K562 (cell line): Measurements from ENCODE around the gene PDCD5. TPM values are rescaled to one million over a fixed set of nuclear protein-coding genes. Genes with fewer than 3 reads are reported as not detected.

ENCODE experiments used
- ATAC-seq: fragments of 200-7000 bp; cut with Tn5 transposase; 3 replicates; pipeline ENCODE4 v1.9.1; 2020; ENCODE audit warnings: moderate library complexity
- BruUV-seq: library from RNA; stranded (reverse); fragments of 400-500 nt; replicated peaks from 2 replicates; lab custom pipeline; 2021; lab: Mats Ljungman, UMichigan
- CTCF ChIA-PET: fragments of 300-600 bp; formaldehyde crosslinking; extraction: SDS; loops from one replicate; lab custom pipeline; 2021; ENCODE audit warnings: low intra/inter-chr PET ratio; lab: Yijun Ruan, JAX
- POLR2A ChIA-PET: fragments of 300-600, 350-650 bp; sonication (Branson Sonifier 250); formaldehyde crosslinking; extraction: SDS; loops from one replicate; lab custom pipeline; 2021; ENCODE audit warnings: antibody characterized with exemption, inconsistent platforms; lab: Yijun Ruan, JAX
- DNase-seq, 4 experiments: peaks; one replicate each; pipeline versions ENCODE4 v3.0.0 to v3.0.0-alpha.2; 2011 to 2018; ENCODE audit warnings: low spot score in 3 of 4, mixed read lengths in 3 of 4; ENCODE audit errors: extremely low read depth in 1 of 4
- FAIRE-seq: peaks from 2 replicates; lab custom pipeline; 2011; peaks lifted over from hg19 to GRCh38; lab: Jason Lieb, UNC
- H2AFZ ChIP-seq: 2 replicates; pipeline ENCODE4 v1.6.0; 2011; ENCODE audit warnings: low read depth, low read length, control low read depth, inconsistent platforms
- H3K27ac ChIP-seq: fragments of 200-600 bp; 3 replicates; pipeline ENCODE4 v1.8.0; 2011; ENCODE audit warnings: low read depth, mild to moderate bottlenecking, control low read depth, inconsistent platforms, low read length, moderate library complexity, mixed read lengths; ENCODE audit errors: extremely low read depth
- H3K27me3 ChIP-seq, 2 experiments: fragments of 300-600 bp in 1 of 2; 2 replicates in 1 of 2; 3 replicates in 1 of 2; pipeline versions ENCODE4 v1.6.0 to v1.8.0; 2011; ENCODE audit warnings: inconsistent platforms in 2 of 2, low read length in 2 of 2, mild to moderate bottlenecking in 1 of 2, mixed read lengths in 1 of 2, moderate library complexity in 1 of 2; ENCODE audit not compliant: control insufficient read depth in 2 of 2, insufficient read depth in 2 of 2
- H3K36me3 ChIP-seq: fragments of 300-600 bp; 3 replicates; pipeline ENCODE4 v1.8.0; 2011; ENCODE audit warnings: mild to moderate bottlenecking, low read length, inconsistent platforms; ENCODE audit not compliant: control insufficient read depth, insufficient read depth
- H3K4me1 ChIP-seq, 2 experiments: fragments of 200-600 bp in 1 of 2; replicated peaks in 1 of 2; 2 replicates in 1 of 2; 3 replicates in 1 of 2; pipeline versions ENCODE4 v1.5.1 to v1.8.0; 2011; ENCODE audit warnings: inconsistent platforms in 2 of 2, low read length in 2 of 2, mild to moderate bottlenecking in 1 of 2, mixed read lengths in 1 of 2, moderate library complexity in 1 of 2; ENCODE audit not compliant: control insufficient read depth in 2 of 2, insufficient read depth in 2 of 2
- H3K4me2 ChIP-seq: 2 replicates; pipeline ENCODE4 v1.6.1; 2011; ENCODE audit warnings: low read length, control low read depth, inconsistent platforms, mixed read lengths; ENCODE audit not compliant: insufficient read depth
- H3K4me3 ChIP-seq: fragments of 200-600 bp; sonication (generic), shearing (Covaris generic); 2 replicates; pipeline ENCODE4 v1.5.1; 2016; ENCODE audit warnings: control low read depth, inconsistent platforms
- H3K79me2 ChIP-seq: fragments of 200-600 bp; 3 replicates; pipeline ENCODE4 v1.8.0; 2011; ENCODE audit warnings: low read length, inconsistent platforms; ENCODE audit not compliant: control insufficient read depth, insufficient read depth
- H3K9ac ChIP-seq, 2 experiments: 2 replicates each; pipeline versions ENCODE4 v1.6.0 to v1.6.1; 2011; ENCODE audit warnings: low read depth in 2 of 2, low read length in 2 of 2, control low read depth in 1 of 2, inconsistent platforms in 1 of 2, mild to moderate bottlenecking in 1 of 2, mixed read lengths in 1 of 2; ENCODE audit not compliant: insufficient read depth in 1 of 2
- H3K9me1 ChIP-seq: one replicate; pipeline ENCODE4 v1.6.0; 2011; ENCODE audit warnings: inconsistent platforms, mild to moderate bottlenecking, low read length, moderate library complexity; ENCODE audit not compliant: control insufficient read depth, insufficient read depth
- H3K9me3 ChIP-seq: replicated peaks from 2 replicates; pipeline ENCODE4 v1.5.1; 2011; ENCODE audit warnings: low read depth, low read length, inconsistent platforms; ENCODE audit not compliant: control insufficient read depth, insufficient read depth
- H4K20me1 ChIP-seq: replicated peaks from 2 replicates; pipeline ENCODE4 v1.6.1; 2011; ENCODE audit warnings: low read length, inconsistent platforms, mixed read lengths; ENCODE audit not compliant: control insufficient read depth, insufficient read depth
- BCL6 ChIP-seq: fragments of 250-450 bp; sonication (Bioruptor Pico); IDR thresholded peaks from 2 replicates; pipeline ENCODE4 v1.4.0; 2020
- BCOR ChIP-seq: fragments of 450-650 bp; IDR thresholded peaks from 2 replicates; pipeline ENCODE4 v1.6.1; 2016
- EGR1 ChIP-seq: fragments of 450-650 bp; conservative IDR thresholded peaks from 2 replicates; pipeline ENCODE4 v1.6.1; 2017; ENCODE audit warnings: mild to moderate bottlenecking
- FOXP1 ChIP-seq: sonication (generic); formaldehyde crosslinking; IDR thresholded peaks from 2 replicates; pipeline ENCODE4 v1.8.0; 2022; ENCODE audit warnings: mild to moderate bottlenecking, missing genetic modification reagents
- HNRNPK ChIP-seq: fragments of 200-400 bp; formaldehyde crosslinking; IDR thresholded peaks from one replicate; pipeline ENCODE4 v1.6.1; 2018; ENCODE audit warnings: mild to moderate bottlenecking, low read depth, low read length; ENCODE audit not compliant: poor library complexity, severe bottlenecking
- KDM2B ChIP-seq: fragments of 250-450 bp; sonication (Bioruptor Pico); IDR thresholded peaks from 2 replicates; pipeline ENCODE4 v1.8.0; 2021; ENCODE audit warnings: mild to moderate bottlenecking, moderate library complexity
- KLF16 ChIP-seq: IDR thresholded peaks from 2 replicates; pipeline ENCODE4 v1.6.1; 2016; ENCODE audit warnings: antibody characterized with exemption
- NFATC3 ChIP-seq: fragments of 450-650 bp; IDR thresholded peaks from 2 replicates; pipeline ENCODE4 v1.6.1; 2017; ENCODE audit warnings: mild to moderate bottlenecking
- POLR2H ChIP-seq: IDR thresholded peaks from 2 replicates; pipeline ENCODE4 v1.6.1; 2016; ENCODE audit warnings: missing genetic modification characterization, low read depth, mild to moderate bottlenecking, control low read depth, missing compliant biosample characterization, moderate library complexity
- RB1 ChIP-seq: fragments of 450-650 bp; IDR thresholded peaks from 2 replicates; pipeline ENCODE4 v1.6.1; 2017; ENCODE audit warnings: low read depth, mild to moderate bottlenecking
- SRSF7 ChIP-seq: fragments of 200-400 bp; formaldehyde crosslinking; optimal IDR thresholded peaks from 2 replicates; pipeline ENCODE3; 2017; ENCODE audit warnings: mild to moderate bottlenecking, low read depth, low read length
- U2AF1 ChIP-seq: fragments of 200-400 bp; formaldehyde crosslinking; optimal IDR thresholded peaks from 2 replicates; pipeline ENCODE3; 2017; ENCODE audit warnings: mild to moderate bottlenecking, low read depth, low read length, moderate library complexity
- ZBTB8A ChIP-seq: fragments of 450-650 bp; IDR thresholded peaks from 2 replicates; pipeline ENCODE4 v1.6.1; 2018; ENCODE audit warnings: mild to moderate bottlenecking, moderate library complexity; ENCODE audit not compliant: partially characterized antibody
- ZFPM2 ChIP-seq: fragments of 250-450 bp; sonication (Bioruptor Pico); IDR thresholded peaks from 2 replicates; pipeline ENCODE4 v1.5.1; 2022; ENCODE audit warnings: mild to moderate bottlenecking
- ZNF274 ChIP-seq: IDR thresholded peaks from 2 replicates; pipeline ENCODE4 v1.6.1; 2011; ENCODE audit warnings: low read depth, mild to moderate bottlenecking, low read length, moderate library complexity, borderline replicate concordance
- ZNF707 ChIP-seq: fragments of 250-450 bp; sonication (Bioruptor Pico); conservative IDR thresholded peaks from 2 replicates; pipeline ENCODE4 v1.8.0; 2022; ENCODE audit warnings: inconsistent platforms, mild to moderate bottlenecking, moderate library complexity
- WGBS: fragments of 100-300 bp; shearing (Covaris generic); methylation state at CpG from one replicate; pipeline ENCODE4 v1.1.6; 2016; ENCODE audit warnings: low coverage, mixed read lengths; ENCODE audit not compliant: insufficient coverage; ENCODE audit errors: missing lambda C conversion rate; 5-methylcytosine and 5-hydroxymethylcytosine counted together
- in situ Hi-C: fragments of 300-500 bp; cut with MboI; formaldehyde crosslinking; loops from 4 replicates; pipeline ENCODE4 v1.15.0; 2018; ENCODE audit warnings: inconsistent platforms, mixed read lengths
- intact Hi-C: fragments of 100-400 bp; cut with micrococcal nuclease; formaldehyde crosslinking; loops from 2 replicates; pipeline ENCODE4 v1.14.2; 2022
- polyA plus RNA-seq, 8 experiments: library from polyadenylated mRNA; depleted of rRNA in 4 of 8; stranded (reverse) in 5 of 8; unstranded in 3 of 8; fragments of >200 nt; fragmentation: Nextera tagmentation in 2 of 8; fragmentation: Illumina TruSeq in 1 of 8; extraction: Ambion mirVana in 2 of 8; extraction: Trizol in 1 of 8; gene quantifications; 2 replicates each; pipeline versions ENCODE4 v1.2.1 to v1.2.3, GENCODE V29; 2011 to 2014; ENCODE audit warnings: inconsistent platforms in 1 of 8, missing spikeins in 1 of 8
- total RNA-seq, 7 experiments: library from RNA; depleted of rRNA in 6 of 7; stranded (reverse); fragments of >200 nt in 6 of 7; fragmentation: Illumina TruSeq in 2 of 7; extraction: Trizol in 2 of 7; gene quantifications; 2 replicates each; pipeline versions ENCODE4 v1.2.1 to v1.2.3, GENCODE V29; 2011 to 2021; ENCODE audit warnings: low replicate concordance in 1 of 7
- TF ChIP-seq, protein P1 (sequence below), 2 experiments: IDR thresholded peaks; 2 replicates each; pipeline ENCODE4 v1.6.1; 2011; ENCODE audit warnings: borderline replicate concordance in 1 of 2, control low read depth in 1 of 2, low read depth in 1 of 2, low read length in 1 of 2, mild to moderate bottlenecking in 1 of 2, mixed read lengths in 1 of 2, moderate library complexity in 1 of 2; ENCODE audit not compliant: insufficient read depth in 1 of 2, insufficient read length in 1 of 2, poor library complexity in 1 of 2, severe bottlenecking in 1 of 2; ENCODE audit errors: extremely low read depth in 1 of 2

Gene PDCD5
- total and polyA plus RNA-seq, 9 of the 15 experiments (the other 6 are each of a cell fraction or from before 2014, with no cell fraction given): 122 to 322 (median 269) TPM

DNA sequence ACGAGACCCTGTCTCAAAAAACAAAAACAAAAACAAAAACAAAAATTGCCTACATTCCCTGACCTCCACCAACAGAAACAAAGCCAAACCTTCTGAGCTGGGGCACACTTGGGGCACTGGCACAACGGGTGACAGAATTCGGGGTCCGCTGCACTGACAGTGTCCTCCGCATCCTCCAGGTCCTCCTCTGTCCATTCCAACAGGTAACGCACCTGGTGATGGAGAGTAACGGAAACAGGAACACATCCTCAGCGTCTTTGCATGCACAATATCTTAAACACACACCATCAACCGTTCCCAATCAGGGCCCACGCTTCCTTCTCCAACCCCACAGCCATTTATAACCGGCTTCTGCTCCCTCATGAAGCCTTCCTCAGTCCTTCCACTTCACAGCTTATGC lies 34.6 kb downstream of the PDCD5 start:
- Histone ChIP-seq H3K4me1 (peaks cover 0 to 4% of the 10 kb centered on the region in 2 experiments; a peak in 1 of 5 replicates), H3K27me3 (no peaks in the 10 kb centered on the region), H3K9me3 (no peaks in the 10 kb centered on the region), H3K9me1 (no peaks in the 10 kb centered on the region), H3K79me2 (no peaks in the 10 kb centered on the region), H3K9ac (no peak overlapping the region), H3K27ac (no peak overlapping the region), H3K4me2 (no peak overlapping the region), H3K4me3 (no peak overlapping the region), H2AFZ (no peak overlapping the region), H4K20me1 (no peaks in the 10 kb centered on the region), H3K36me3 (peaks cover 80% of the 10 kb centered on the region)
- POLR2A ChIA-PET: no interaction called here
- TF ChIP-seq BCL6 (CRISPR knock-in tag) (no peak), ZNF274 (no peak), KLF16 (no peak), KDM2B (CRISPR knock-in tag) (no peak), NFATC3 (no peak), SRSF7 (no peak), ZNF707 (no peak), RB1 (no peak), HNRNPK (no peak), FOXP1 (no peak), ZFPM2 (CRISPR knock-in tag) (no peak), POLR2H (tag) (no peak), U2AF1 (no peak), EGR1 (no peak), BCOR (no peak), ZBTB8A (no peak)
- TF ChIP-seq, protein P1, sequence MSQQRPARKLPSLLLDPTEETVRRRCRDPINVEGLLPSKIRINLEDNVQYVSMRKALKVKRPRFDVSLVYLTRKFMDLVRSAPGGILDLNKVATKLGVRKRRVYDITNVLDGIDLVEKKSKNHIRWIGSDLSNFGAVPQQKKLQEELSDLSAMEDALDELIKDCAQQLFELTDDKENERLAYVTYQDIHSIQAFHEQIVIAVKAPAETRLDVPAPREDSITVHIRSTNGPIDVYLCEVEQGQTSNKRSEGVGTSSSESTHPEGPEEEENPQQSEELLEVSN (IDR thresholded peaks at IDR 0.05; ENCODE audit: borderline replicate concordance in 1 of 2, extremely low read depth in 1 of 2, insufficient read depth in 1 of 2, insufficient read length in 1 of 2, low read depth in 1 of 2, low read length in 1 of 2, poor library complexity in 1 of 2, severe bottlenecking in 1 of 2): no peak
- intact Hi-C loops: no loop called here
- FAIRE-seq: no peak
- no TSS peak for BruUV-seq
- in situ Hi-C loops: no loop called here
- ATAC-seq: no peak
- WGBS: 96% methylated on average over 10 of the region's 11 CpGs
- DNase-seq: no peak
- CTCF ChIA-PET: no interaction called here
